Endodermal cell (in vitro differentiated cells): ENCODE measurements around the gene CCDC169. TPM values are rescaled to one million over a fixed set of nuclear protein-coding genes. Genes with fewer than 3 reads are reported as not detected.

Experiments
- DNase-seq: peaks from one replicate; pipeline ENCODE4 v3.0.0-alpha.2; 2017
- H3K27ac ChIP-seq: 2 replicates; pipeline ENCODE4 v1.5.1; 2013; ENCODE audit warnings: mild to moderate bottlenecking, low read depth, low read length, moderate library complexity
- H3K27me3 ChIP-seq: 2 replicates; pipeline ENCODE4 v1.6.1; 2013; ENCODE audit warnings: mild to moderate bottlenecking, low read length, moderate library complexity; ENCODE audit not compliant: insufficient read depth, control insufficient read depth, poor library complexity, severe bottlenecking
- H3K36me3 ChIP-seq: 2 replicates; pipeline ENCODE4 v1.7.0; 2013; ENCODE audit warnings: mild to moderate bottlenecking, low read length, moderate library complexity; ENCODE audit not compliant: control insufficient read depth, insufficient read depth
- H3K4me1 ChIP-seq: one replicate; pipeline ENCODE4 v1.7.0; 2013; ENCODE audit warnings: low read length; ENCODE audit not compliant: control insufficient read depth, insufficient read depth
- H3K4me3 ChIP-seq: 2 replicates; pipeline ENCODE4 v1.5.1; 2013; ENCODE audit warnings: mild to moderate bottlenecking, low read length, moderate library complexity
- H3K9ac ChIP-seq: 2 replicates; pipeline ENCODE4 v1.6.1; 2013; ENCODE audit warnings: mild to moderate bottlenecking, low read length, moderate library complexity; ENCODE audit not compliant: poor library complexity, severe bottlenecking; ENCODE audit errors: extremely low read depth
- H3K9me3 ChIP-seq: 2 replicates; pipeline ENCODE4 v1.6.1; 2013; ENCODE audit warnings: mild to moderate bottlenecking, low read length, moderate library complexity; ENCODE audit not compliant: control insufficient read depth
- H3K27ac Mint-ChIP-seq: 2 replicates; pipeline ENCODE4 v1.8.0; 2020; ENCODE audit warnings: mixed read lengths
- H3K27me3 Mint-ChIP-seq: 2 replicates; pipeline ENCODE4 v1.8.0; 2021; ENCODE audit warnings: mild to moderate bottlenecking, mixed read lengths; ENCODE audit not compliant: insufficient read depth
- H3K36me3 Mint-ChIP-seq: 2 replicates; pipeline ENCODE4 v1.8.0; 2020; ENCODE audit warnings: low read depth, mixed read lengths
- H3K4me1 Mint-ChIP-seq: 2 replicates; pipeline ENCODE4 v1.8.0; 2020; ENCODE audit warnings: mixed read lengths
- H3K4me3 Mint-ChIP-seq: 2 replicates; pipeline ENCODE4 v1.8.0; 2020; ENCODE audit warnings: mild to moderate bottlenecking, moderate library complexity, mixed read lengths
- H3K9me3 Mint-ChIP-seq: 2 replicates; pipeline ENCODE4 v1.8.0; 2020; ENCODE audit warnings: mild to moderate bottlenecking, mixed read lengths
- CTCF ChIP-seq: fragments of 200-600 bp; sonication (generic); conservative IDR thresholded peaks from 2 replicates; pipeline ENCODE4 v1.5.0; 2021; ENCODE audit warnings: antibody characterized with exemption, mild to moderate bottlenecking
- WGBS, 2 experiments: methylation state at CpG; one replicate each; pipeline versions ENCODE4 v1.1.5 to v1.1.7; 2013; ENCODE audit warnings: missing lambda C conversion rate in 2 of 2, mixed read lengths in 1 of 2; ENCODE audit not compliant: insufficient coverage in 1 of 2, insufficient read length in 1 of 2; 5-methylcytosine and 5-hydroxymethylcytosine counted together
- total RNA-seq, 2 donors: library from RNA; stranded (reverse); fragmentation: NEBNext Ultra II Directional in 1 of 2; extraction: Animal tissue kit (Norgen Biotek cat#: 25700) in 1 of 2; gene quantifications; 2 replicates in 1 of 2; 3 replicates in 1 of 2; pipeline ENCODE4 v1.2.1, GENCODE V29; 2021

The CCDC169 gene
- total RNA-seq, 2 donors from 2014 or later, result 18.2 to 26.3 TPM

- H3K36me3 ChIP-seq, result peaks cover 14% of the 10 kb centered on the region
- no peak overlapping the region for H3K27ac ChIP-seq
- Mint-ChIP-seq H3K9me3 (peaks cover 15% of the 10 kb centered on the region), H3K4me3 (peak overlapping the region; percentile 80), H3K36me3 (peaks cover 16% of the 10 kb centered on the region), H3K27me3 (no peaks in the 10 kb centered on the region), H3K27ac (peak overlapping the region; percentile 98), H3K4me1 (peaks cover 26% of the 10 kb centered on the region)
- no peaks in the 10 kb centered on the region for H3K27me3 ChIP-seq
- peaks cover 5% of the 10 kb centered on the region for H3K4me1 ChIP-seq
- peak; percentile 78 for DNase-seq
- H3K9ac ChIP-seq, result peak overlapping the region; percentile 69
- peak overlapping the region; percentile 83 for H3K4me3 ChIP-seq
- TF ChIP-seq CTCF, result no peak
- WGBS, 2 experiments, result 17 to 21% methylated on average over 3 to 4 of the region's 4 CpGs
- H3K9me3 ChIP-seq, result peaks cover 10% of the 10 kb centered on the region
Observed at GRCh38 chr13:36298535-36299068, 988 bp upstream of the CCDC169 start.

GRCh38 chr13:36294096-36294495 lies 3.5 kb downstream of the CCDC169 start:
- no peak overlapping the region for H3K27ac Mint-ChIP-seq
- no peaks in the 10 kb centered on the region for H3K27me3 Mint-ChIP-seq
- no peak overlapping the region for H3K9ac ChIP-seq
- H3K4me3 ChIP-seq, result no peak overlapping the region
- DNase-seq, result no peak
- H3K9me3 Mint-ChIP-seq, result peaks cover 54% of the 10 kb centered on the region
- peaks cover 13% of the 10 kb centered on the region for H3K4me1 Mint-ChIP-seq
- H3K36me3 Mint-ChIP-seq, result peaks cover 50% of the 10 kb centered on the region
- H3K9me3 ChIP-seq, result peaks cover 37% of the 10 kb centered on the region
- no peak for TF ChIP-seq CTCF
- H3K4me1 ChIP-seq, result peaks cover 3% of the 10 kb centered on the region
- WGBS, 2 experiments, result 96 to 100% methylated on average over 1 to 3 of the region's 3 CpGs
- H3K4me3 Mint-ChIP-seq, result no peak overlapping the region
- no peaks in the 10 kb centered on the region for H3K27me3 ChIP-seq
- peaks cover 6% of the 10 kb centered on the region for H3K36me3 ChIP-seq
- no peak overlapping the region for H3K27ac ChIP-seq

- no peaks in the 10 kb centered on the region for H3K27me3 Mint-ChIP-seq
- no peak overlapping the region for H3K27ac Mint-ChIP-seq
- no peak for TF ChIP-seq CTCF
Observed at GRCh38 chr13:36293497-36293896, 4.1 kb downstream of the CCDC169 start.

More at GRCh38 chr13:36293497-36293896, 4.1 kb downstream of the CCDC169 start:
- Histone ChIP-seq H3K4me3 (no peak overlapping the region), H3K9me3 (peaks cover 43% of the 10 kb centered on the region), H3K9ac (no peak overlapping the region), H3K36me3 (peaks cover 6% of the 10 kb centered on the region), H3K4me1 (no peaks in the 10 kb centered on the region), H3K27me3 (no peaks in the 10 kb centered on the region), H3K27ac (no peak overlapping the region)
- H3K9me3 Mint-ChIP-seq, result peaks cover 56% of the 10 kb centered on the region
- H3K4me1 Mint-ChIP-seq, result peaks cover 7% of the 10 kb centered on the region
- 95 to 100% methylated on average over 1 of the region's 1 CpG for WGBS, 2 experiments
- no peak overlapping the region for H3K4me3 Mint-ChIP-seq
- H3K36me3 Mint-ChIP-seq, result peaks cover 51% of the 10 kb centered on the region
- no peak for DNase-seq
